ENCODE measurements around the gene UBAC2.
"Not testable (repeated sequence)": the region's sequence is repeated elsewhere in the genome, so short reads cannot be mapped to it uniquely, and the experiment has no call there.

UBAC2 gene

DNA sequence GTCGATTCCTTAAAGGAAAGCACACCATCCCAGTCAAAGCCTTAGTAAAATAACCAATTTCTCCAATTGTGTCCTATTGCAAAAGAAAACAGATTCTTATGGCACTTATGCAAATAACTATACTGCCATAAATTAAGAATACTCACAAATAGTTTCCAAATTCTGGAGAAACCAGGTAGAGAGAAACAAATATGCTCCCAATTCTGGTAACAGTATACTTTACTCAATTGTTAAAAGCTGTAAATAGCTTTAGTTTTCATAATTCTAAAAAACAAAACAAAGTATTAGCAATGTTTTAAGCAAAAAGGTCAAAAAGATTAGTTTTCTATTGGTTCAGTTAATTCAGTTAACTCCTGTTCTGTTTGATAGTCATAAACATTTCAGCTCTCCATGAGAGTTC is 18.2 kb upstream of the UBAC2 start:
- DNase-seq = no peak

DNA sequence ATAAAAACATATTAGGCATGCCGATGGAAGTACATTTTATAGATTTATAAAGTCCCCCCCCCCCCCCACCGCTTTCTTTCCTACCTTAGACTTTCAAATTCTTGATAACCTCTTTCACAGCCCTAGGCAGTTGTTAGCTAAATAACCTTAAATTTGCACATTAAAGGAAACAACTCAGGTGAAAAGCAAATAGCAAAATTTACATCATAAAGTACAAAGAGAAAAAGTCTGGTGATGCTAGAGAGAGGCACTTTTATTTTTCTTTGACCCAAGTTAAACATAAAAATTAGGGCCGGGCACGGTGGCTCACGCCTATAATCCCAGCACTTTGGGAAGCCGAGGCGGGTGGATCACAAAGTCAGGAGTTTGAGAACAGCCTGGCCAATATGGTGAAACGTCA is 15.0 kb upstream of the UBAC2 start:
- no peak for DNase-seq

- DNase-seq = peak in 3 of 58 donors; percentile 14 to 38 (median 25)
Observed at GRCh38 chr13:99190147-99190985, 10.3 kb upstream of the UBAC2 start.

GRCh38 chr13:99191336-99191899 is 9.2 kb upstream of the UBAC2 start:
- no peak for DNase-seq

DNA sequence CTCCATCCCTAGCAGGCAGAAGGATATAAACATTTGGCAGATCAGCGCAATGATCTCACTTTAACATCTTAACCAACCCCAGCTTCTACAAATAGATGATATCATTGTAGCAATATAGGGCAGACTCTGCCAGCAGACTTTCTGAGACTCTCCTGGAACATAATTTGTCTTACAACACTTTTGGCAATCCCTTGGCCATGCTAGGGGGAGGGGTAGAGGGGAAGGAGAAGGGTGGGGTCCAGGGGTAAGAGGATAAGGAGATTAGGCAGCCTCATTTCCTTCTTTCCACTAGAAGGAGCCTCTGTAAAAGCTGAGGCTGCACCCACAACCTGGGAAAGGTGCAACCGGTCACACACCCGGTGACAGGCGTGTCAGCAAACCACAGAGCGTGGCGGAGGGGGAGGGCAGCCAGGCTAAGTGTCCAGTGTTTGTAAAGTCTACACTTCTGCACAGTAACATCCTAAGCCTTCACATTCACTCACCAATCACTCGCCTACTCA is 8.7 kb upstream of the UBAC2 start:
- DNase-seq = no peak

DNA sequence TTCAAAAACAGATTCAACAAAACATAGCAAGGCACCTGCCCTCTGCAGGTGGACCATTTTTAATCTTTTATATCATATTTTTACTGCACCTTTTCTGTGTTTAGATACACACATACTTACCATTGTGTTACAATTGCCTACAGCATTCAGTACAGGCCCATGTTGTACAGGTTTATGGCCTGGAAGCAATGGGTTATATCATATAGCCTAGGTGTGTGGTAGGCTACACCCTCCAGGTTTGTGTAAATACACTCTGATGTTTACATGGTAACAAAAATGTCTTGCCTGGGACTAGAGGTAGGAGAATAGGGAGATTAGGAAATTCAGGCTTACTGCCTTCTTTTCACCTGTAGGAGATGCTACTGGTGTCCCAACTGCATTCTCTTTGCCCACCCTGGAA is 8.2 kb upstream of the UBAC2 start:
- DNase-seq = no peak

DNA sequence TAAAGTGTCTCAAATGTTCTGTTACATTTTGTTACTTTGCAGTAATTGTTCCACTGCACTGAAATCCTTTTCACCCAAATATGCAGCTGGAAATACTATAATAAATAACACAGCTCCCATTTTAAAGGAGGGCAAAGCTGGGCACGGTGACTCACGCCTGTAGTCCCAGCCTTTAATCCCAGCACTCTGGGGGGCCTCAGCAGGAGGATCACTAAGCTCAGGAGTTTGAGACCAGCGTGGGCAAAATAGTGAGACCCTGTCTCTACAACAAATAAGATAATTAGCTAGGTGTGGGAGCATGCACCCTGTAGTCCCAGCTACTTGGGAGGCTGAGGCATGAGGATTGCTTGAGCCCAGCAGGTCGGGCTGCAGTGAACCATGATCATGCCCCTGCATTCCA is 7.5 kb upstream of the UBAC2 start:
- no peak for DNase-seq

DNA sequence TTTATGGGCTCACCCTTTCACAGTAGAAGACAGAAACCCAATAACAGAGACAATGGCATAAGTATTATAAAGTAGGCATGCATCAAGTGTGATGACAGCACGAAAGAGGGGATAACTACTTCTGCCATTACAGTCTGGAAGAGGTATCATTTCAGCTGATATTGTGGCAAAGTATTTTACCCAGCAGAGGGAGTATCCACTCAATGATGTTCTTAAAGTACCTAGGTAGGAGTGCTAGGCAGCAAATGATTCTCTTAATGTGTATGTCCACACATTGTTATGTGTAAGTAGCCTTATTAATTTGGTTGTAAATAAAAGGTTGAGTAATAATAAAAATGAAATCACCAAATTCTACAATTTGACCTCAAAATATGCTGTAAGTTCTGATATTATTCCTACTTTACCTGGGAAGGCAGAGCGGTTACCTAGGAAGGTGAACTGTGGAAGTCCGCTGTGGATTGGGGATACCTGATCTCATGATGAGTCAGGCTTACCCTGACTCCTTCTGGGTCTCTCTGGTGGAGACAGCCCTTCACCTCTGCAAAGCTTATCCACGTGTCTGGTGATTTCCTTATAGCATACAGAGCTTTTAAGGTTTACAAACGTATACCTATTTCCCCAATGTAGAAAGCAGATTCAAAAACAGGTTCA is 4.1 kb upstream of the UBAC2 start:
- no peak for DNase-seq

DNA sequence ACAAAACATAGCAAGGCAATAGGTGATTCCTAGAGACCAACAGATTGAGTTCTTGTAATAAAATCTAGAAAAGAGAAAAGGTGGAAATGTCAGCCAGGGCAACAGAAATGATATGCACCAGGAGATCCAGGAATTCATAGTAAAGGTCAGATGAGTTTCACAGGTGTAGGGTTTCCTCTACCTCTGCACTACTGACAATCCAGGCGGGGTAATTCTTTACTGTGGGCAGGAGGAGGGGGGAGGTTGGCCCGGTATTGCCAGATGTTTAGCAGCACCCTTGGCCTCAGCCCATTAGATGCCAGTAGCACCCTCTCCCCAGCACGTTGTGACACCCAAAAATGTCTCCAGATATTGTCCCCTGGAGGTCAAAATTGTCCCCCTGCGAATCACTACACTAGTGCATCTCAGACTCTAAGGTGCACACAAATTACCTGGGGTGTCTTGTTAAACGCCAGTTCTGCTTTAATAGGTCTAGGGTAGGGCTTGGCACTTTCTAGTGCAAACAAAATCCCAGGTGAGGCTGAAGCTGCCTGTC is 3.5 kb upstream of the UBAC2 start:
- no peak for DNase-seq

GRCh38 chr13:99199541-99200431 is 868 bp upstream of the UBAC2 start:
- DNase-seq = peak in 6 of 58 donors; percentile 43 to 69 (median 62)

GRCh38 chr13:99203601-99204579 is 3.2 kb downstream of the UBAC2 start:
- DNase-seq = no peak

- no peak for DNase-seq
Observed at GRCh38 chr13:99205621-99206220, 5.1 kb downstream of the UBAC2 start.

DNA sequence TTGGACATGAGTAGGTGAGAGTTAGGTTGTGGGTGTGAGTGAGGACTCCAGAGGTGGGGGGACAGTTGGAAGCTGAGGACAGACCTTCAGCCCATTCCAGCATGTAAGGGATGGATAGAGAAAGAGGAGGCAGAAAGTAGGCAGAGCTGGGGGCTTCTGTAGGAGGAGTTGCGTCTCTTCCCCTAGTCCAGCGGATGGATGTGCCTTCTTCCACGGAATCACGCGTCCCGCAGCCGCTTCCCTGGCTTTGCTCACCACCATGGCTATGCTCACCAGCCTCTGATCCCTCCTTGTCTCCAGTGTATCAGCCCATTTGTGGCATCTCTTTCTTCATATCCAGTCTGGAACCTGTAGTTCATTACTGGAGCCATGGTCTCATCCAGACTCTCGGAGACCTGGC is 5.6 kb downstream of the UBAC2 start:
- no peak for DNase-seq

DNA sequence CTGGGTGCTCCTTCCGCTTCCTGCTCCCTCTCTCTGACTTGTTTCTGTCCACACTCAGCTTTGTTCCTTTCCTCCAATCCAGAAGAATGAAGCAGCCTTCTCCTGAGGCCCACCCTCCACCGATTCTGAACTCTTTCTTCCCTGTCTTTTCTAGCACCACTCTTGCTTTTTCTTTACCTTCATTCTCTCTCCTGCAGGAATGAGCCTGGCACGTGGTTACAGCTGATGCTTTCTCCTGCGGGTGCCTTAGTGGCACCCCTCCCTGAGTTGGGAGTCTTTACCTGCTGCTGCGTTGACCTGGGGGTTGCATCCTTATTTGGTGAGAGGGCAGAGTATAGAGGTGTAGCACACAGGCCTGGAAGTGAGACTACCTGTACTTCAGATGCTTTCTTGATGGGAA is 6.2 kb downstream of the UBAC2 start:
- DNase-seq = no peak

DNA sequence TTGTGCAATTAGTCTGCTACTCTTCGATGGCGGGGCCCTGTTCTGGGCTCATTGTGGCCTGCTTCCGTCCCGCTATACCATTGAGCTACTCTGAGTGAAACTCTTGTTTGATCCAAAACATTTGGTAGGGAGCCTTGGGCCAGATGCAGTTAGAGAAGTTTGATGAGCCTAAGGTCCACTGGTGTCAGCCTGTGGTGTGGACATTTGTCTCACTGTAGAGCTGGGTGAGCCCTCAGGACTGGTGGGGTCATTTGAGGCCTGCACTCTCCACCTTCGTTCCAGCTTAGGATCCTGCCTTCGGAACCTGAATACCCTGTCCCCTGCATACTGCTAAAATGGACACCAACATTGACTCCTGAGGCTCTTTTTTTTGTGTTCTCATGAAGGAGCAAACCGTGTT is 6.9 kb downstream of the UBAC2 start:
- no peak for DNase-seq

DNA sequence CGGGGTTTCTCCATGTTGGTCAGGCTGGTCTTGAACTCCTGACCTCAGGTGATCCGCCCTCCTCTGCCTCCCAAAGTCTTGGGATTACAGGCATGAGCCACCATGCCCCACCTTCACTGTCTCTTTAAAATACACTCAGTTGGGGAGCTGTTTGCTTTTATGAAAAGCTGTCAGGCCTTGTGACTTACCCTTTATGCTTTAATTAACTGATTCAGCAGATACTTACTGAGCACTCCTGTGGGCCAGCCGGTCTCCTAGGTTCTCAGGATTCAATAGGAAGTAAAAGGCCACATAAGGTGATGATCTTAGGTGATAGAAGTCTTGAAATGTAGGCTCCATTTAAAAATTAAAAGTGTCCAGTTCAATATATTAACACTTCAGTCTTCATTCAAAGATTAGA is 7.5 kb downstream of the UBAC2 start:
- DNase-seq = no peak

GRCh38 chr13:99208845-99209527 is 8.3 kb downstream of the UBAC2 start:
- no peak for DNase-seq

DNA sequence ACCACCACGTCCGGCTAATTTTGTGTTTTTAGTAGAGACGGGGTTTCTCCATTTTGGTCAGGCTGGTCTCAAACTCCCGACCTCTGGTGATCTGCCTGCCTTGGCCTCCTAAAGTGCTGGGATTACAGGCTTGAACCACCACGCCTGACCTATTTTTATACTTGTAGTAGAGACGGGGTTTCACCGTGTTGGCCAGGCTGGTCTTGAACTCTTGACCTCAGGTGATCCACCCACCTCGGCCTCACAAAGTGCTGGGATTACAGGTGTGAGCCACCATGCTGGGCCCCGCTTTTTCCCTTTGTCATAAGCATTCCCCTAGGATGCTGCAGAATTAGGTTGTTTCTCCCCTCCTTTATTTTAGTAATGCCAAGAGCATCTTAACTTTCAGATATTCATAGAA is 10.0 kb downstream of the UBAC2 start:
- DNase-seq = not testable (repeated sequence)
